SU-DHL-6 (cell line): ENCODE measurements around the gene CUL7.

Experiments used
- H2AFZ ChIP-seq: fragments of 200-600 bp; sonication (generic); 2 replicates; pipeline ENCODE4 v1.6.1; 2014; ENCODE audit warnings: low read depth, mild to moderate bottlenecking, moderate library complexity, mixed read lengths, antibody characterized with exemption, low read length; ENCODE audit not compliant: severe bottlenecking
- H3F3A ChIP-seq: fragments of 200-600 bp; shearing (Covaris generic); 2 replicates; pipeline ENCODE4 v1.6.0; 2016; ENCODE audit warnings: antibody characterized with exemption, mild to moderate bottlenecking; ENCODE audit not compliant: insufficient read depth
- H3K27ac ChIP-seq: fragments of 200-600 bp; sonication (generic); 2 replicates; pipeline ENCODE4 v1.5.1; 2016; ENCODE audit warnings: low read depth, mild to moderate bottlenecking, low read length, moderate library complexity, mixed read lengths
- H3K27me3 ChIP-seq: fragments of 200-600 bp; sonication (generic), shearing (Covaris generic); 2 replicates; pipeline ENCODE4 v1.6.0; 2014; ENCODE audit warnings: mild to moderate bottlenecking, low read length
- H3K36me3 ChIP-seq: fragments of 200-600 bp; sonication (generic); 2 replicates; pipeline ENCODE4 v1.6.1; 2014; ENCODE audit warnings: mild to moderate bottlenecking, low read length, mixed read lengths
- H3K4me2 ChIP-seq: fragments of 300-600, 200-600 bp; shearing (Covaris generic), sonication (generic); 2 replicates; pipeline ENCODE4 v1.6.0; 2014; ENCODE audit warnings: low read length, low read depth, mild to moderate bottlenecking; ENCODE audit not compliant: poor library complexity, severe bottlenecking
- H3K4me3 ChIP-seq: fragments of 200-600 bp; sonication (generic); 2 replicates; pipeline ENCODE4 v1.5.1; 2014; ENCODE audit warnings: antibody characterized with exemption, low read length, mild to moderate bottlenecking, mixed read lengths; ENCODE audit not compliant: insufficient read depth, poor library complexity, severe bottlenecking
- H3K79me2 ChIP-seq: fragments of 200-600 bp; sonication (generic); 2 replicates; pipeline ENCODE4 v1.6.1; 2014; ENCODE audit warnings: mild to moderate bottlenecking, low read length, moderate library complexity; ENCODE audit not compliant: insufficient read depth
- H3K9ac ChIP-seq: fragments of 200-600 bp; sonication (generic); 2 replicates; pipeline ENCODE4 v1.7.0; 2014; ENCODE audit warnings: mild to moderate bottlenecking, low read length
- H3K9me2 ChIP-seq: fragments of 200-600 bp; sonication (generic); replicated peaks from 2 replicates; pipeline ENCODE4 v1.6.1; 2014; ENCODE audit warnings: low read length; ENCODE audit not compliant: insufficient read depth
- H3K9me3 ChIP-seq: fragments of 200-600 bp; sonication (generic); 2 replicates; pipeline ENCODE4 v1.6.1; 2014; ENCODE audit warnings: low read length, mixed read lengths; ENCODE audit not compliant: insufficient read depth
- H4K20me1 ChIP-seq: fragments of 200-600 bp; sonication (generic); 2 replicates; pipeline ENCODE4 v1.6.1; 2014; ENCODE audit warnings: low read depth, mild to moderate bottlenecking, antibody characterized with exemption, low read length, moderate library complexity, mixed read lengths
- EZH2phosphoT487 ChIP-seq: fragments of 200-600 bp; sonication (generic), shearing (Covaris generic); conservative IDR thresholded peaks from 2 replicates; pipeline ENCODE4 v1.6.1; 2018; ENCODE audit warnings: mild to moderate bottlenecking, antibody characterized with exemption, low read length, moderate library complexity, mixed read lengths
- TF ChIP-seq, protein P1 (sequence below): fragments of 200-600 bp; sonication (generic); IDR thresholded peaks from one replicate; pipeline ENCODE4 v1.5.1; 2017; ENCODE audit warnings: antibody characterized with exemption, mild to moderate bottlenecking, low read length, moderate library complexity; ENCODE audit not compliant: insufficient read depth, poor library complexity, severe bottlenecking

Gene CUL7

DNA sequence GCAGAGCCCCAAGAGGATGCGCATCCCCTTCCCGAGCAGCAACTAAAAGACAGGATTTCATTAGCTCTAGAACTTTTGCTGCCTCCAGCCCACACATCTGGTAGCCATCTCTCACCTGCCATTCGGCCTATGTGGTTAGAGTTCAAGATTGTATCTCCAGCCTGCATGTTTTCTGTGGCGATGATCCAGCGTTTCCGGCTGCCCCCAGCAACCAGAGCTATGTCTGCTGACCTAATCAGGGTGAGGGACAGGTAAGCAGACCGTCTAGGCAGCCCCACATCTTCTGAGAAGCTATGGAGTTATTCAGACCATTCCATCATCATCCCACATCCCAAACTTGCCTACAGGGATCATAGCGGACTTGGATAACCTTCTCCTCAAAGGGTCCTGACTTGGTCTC, 2.3 kb upstream of the CUL7 start:
- Histone ChIP-seq H3K36me3 (no peaks in the 10 kb centered on the region), H3K4me2 (no peak overlapping the region), H3K27ac (no peak overlapping the region), H3K9me2 (no peaks in the 10 kb centered on the region), H3K9me3 (no peaks in the 10 kb centered on the region), H4K20me1 (no peaks in the 10 kb centered on the region), H2AFZ (no peak overlapping the region), H3K27me3 (no peaks in the 10 kb centered on the region), H3K79me2 (peaks cover 15% of the 10 kb centered on the region), H3F3A (0 out of 2 replicates have a peak, but pooled peaks cover 4% of the 10 kb centered on the region), H3K9ac (no peak overlapping the region), H3K4me3 (no peak overlapping the region)
- TF ChIP-seq EZH2phosphoT487 = no peak
- TF ChIP-seq, protein P1, sequence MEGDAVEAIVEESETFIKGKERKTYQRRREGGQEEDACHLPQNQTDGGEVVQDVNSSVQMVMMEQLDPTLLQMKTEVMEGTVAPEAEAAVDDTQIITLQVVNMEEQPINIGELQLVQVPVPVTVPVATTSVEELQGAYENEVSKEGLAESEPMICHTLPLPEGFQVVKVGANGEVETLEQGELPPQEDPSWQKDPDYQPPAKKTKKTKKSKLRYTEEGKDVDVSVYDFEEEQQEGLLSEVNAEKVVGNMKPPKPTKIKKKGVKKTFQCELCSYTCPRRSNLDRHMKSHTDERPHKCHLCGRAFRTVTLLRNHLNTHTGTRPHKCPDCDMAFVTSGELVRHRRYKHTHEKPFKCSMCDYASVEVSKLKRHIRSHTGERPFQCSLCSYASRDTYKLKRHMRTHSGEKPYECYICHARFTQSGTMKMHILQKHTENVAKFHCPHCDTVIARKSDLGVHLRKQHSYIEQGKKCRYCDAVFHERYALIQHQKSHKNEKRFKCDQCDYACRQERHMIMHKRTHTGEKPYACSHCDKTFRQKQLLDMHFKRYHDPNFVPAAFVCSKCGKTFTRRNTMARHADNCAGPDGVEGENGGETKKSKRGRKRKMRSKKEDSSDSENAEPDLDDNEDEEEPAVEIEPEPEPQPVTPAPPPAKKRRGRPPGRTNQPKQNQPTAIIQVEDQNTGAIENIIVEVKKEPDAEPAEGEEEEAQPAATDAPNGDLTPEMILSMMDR = no peak

- Histone ChIP-seq H3K9ac (peak overlapping the region; percentile 85), H3K79me2 (peaks cover 15% of the 10 kb centered on the region), H4K20me1 (no peaks in the 10 kb centered on the region), H3K4me2 (peak overlapping the region; percentile 80), H3F3A (0 out of 2 replicates have a peak, but pooled peaks cover 4% of the 10 kb centered on the region), H3K27me3 (no peaks in the 10 kb centered on the region), H3K4me3 (peak overlapping the region; percentile 76), H3K36me3 (no peaks in the 10 kb centered on the region), H3K9me3 (no peaks in the 10 kb centered on the region), H3K27ac (peak overlapping the region; percentile 62), H3K9me2 (no peaks in the 10 kb centered on the region), H2AFZ (peak overlapping the region; percentile 70)
- TF ChIP-seq, protein P1 = no peak
- TF ChIP-seq EZH2phosphoT487 = no peak
Observed at GRCh38 chr6:43054206-43054943, 724 bp upstream of the CUL7 start.

DNA sequence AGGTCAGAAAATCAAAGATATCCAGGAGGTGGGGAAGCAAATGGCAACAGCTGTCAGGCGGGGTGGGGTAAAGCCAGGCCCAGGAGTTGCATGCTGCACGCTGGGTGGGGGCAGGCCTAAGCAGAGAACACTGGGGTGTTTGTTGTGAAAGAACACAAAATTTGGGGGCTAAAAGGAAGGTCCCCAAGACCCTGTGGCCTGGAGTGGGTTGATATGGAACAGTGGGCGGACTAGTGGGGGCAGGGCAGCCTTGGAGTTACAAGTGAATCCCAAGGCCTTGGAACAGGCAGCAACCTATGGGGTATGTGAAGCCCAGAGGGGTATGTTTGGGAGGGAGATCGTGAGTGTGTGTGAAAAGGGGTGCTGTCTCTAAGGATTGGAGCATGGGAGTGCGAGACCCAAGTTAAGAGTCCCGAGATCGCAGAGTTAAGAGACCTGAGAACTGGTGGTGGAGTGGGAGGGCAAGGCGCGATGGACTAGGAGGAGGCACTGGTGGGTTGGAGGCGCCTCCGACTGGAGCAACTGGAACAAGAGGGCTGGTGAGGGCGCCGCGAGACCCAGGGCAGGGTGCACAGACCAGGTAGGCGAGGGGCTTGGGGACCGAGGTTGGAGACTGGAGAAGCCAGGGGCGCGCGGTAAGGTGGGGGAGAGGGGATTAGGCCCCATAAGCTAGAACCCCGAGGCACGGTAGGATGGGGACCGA, 658 bp downstream of the CUL7 start:
- Histone ChIP-seq H3K9me3 (no peaks in the 10 kb centered on the region), H2AFZ (peak overlapping the region; percentile 70), H3K4me3 (peak overlapping the region; percentile 76), H3K79me2 (peaks cover 3% of the 10 kb centered on the region), H3K27me3 (no peaks in the 10 kb centered on the region), H3K9ac (peak overlapping the region; percentile 85), H3K9me2 (no peaks in the 10 kb centered on the region), H3K36me3 (no peaks in the 10 kb centered on the region), H3F3A (0 out of 2 replicates have a peak, but pooled peaks cover 4% of the 10 kb centered on the region), H4K20me1 (no peaks in the 10 kb centered on the region), H3K27ac (peak overlapping the region; percentile 62), H3K4me2 (peak overlapping the region; percentile 80)
- TF ChIP-seq, protein P1 = no peak
- TF ChIP-seq EZH2phosphoT487 = no peak
